ENCODE data around the gene RABGAP1L. TPM values are rescaled to one million over a fixed set of nuclear protein-coding genes. Genes with fewer than 3 reads are reported as not detected.
A peak's percentile ranks its signal among the peaks of the same experiment; 100 is the strongest.

Gene RABGAP1L
- total RNA-seq, 1 experiment from 2014 or later = 76.9 TPM

DNA sequence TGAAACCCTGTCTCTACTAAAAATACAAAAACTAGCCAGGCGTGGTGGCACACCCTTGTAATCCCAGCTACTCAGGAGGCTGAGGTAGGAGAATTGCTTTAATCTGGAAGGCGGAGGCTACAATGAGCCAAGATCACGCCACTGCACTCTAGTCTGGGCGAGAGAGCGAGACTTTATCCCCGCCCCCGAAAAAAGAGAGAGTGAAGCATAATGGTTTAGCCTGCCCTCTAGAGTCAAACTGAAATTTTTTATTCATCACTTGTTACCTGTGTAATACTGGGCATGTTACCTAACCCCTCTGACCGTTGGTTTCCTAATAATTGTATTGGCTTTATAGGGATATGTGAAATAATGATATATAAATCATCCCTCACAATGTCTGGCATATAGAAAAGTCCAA is 307.3 kb downstream of the RABGAP1L start:
- CTCF ChIA-PET = interaction anchor here (1.4 kb wide), 1 partner anchor 204 kb away, joined by 4 read pairs; no protein-coding TSS in a partner anchor
- no peaks in the 10 kb centered on the region for H3K9me3 Mint-ChIP-seq
- no peak for DNase-seq (ENCODE audit: low spot score)
- no peaks in the 10 kb centered on the region for H3K4me1 Mint-ChIP-seq
- no peaks in the 10 kb centered on the region for H3K27me3 Mint-ChIP-seq (ENCODE audit: low read depth)
- TF ChIP-seq, protein P1, sequence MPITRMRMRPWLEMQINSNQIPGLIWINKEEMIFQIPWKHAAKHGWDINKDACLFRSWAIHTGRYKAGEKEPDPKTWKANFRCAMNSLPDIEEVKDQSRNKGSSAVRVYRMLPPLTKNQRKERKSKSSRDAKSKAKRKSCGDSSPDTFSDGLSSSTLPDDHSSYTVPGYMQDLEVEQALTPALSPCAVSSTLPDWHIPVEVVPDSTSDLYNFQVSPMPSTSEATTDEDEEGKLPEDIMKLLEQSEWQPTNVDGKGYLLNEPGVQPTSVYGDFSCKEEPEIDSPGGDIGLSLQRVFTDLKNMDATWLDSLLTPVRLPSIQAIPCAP (CRISPR knock-in tag; IDR thresholded peaks at IDR 0.05) = no peak
- TF ChIP-seq, protein P2, sequence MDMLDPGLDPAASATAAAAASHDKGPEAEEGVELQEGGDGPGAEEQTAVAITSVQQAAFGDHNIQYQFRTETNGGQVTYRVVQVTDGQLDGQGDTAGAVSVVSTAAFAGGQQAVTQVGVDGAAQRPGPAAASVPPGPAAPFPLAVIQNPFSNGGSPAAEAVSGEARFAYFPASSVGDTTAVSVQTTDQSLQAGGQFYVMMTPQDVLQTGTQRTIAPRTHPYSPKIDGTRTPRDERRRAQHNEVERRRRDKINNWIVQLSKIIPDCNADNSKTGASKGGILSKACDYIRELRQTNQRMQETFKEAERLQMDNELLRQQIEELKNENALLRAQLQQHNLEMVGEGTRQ (CRISPR knock-in tag; IDR thresholded peaks at IDR 0.05) = no peak
- TF ChIP-seq OVOL2 (CRISPR knock-in tag; IDR thresholded peaks at IDR 0.05; ENCODE audit: borderline replicate concordance) = no peak
- TF ChIP-seq, protein P3, sequence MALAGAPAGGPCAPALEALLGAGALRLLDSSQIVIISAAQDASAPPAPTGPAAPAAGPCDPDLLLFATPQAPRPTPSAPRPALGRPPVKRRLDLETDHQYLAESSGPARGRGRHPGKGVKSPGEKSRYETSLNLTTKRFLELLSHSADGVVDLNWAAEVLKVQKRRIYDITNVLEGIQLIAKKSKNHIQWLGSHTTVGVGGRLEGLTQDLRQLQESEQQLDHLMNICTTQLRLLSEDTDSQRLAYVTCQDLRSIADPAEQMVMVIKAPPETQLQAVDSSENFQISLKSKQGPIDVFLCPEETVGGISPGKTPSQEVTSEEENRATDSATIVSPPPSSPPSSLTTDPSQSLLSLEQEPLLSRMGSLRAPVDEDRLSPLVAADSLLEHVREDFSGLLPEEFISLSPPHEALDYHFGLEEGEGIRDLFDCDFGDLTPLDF (CRISPR knock-in tag; IDR thresholded peaks at IDR 0.05) = no peak
- POLR2A ChIA-PET = no interaction called here
- no peaks in the 10 kb centered on the region for H3K36me3 Mint-ChIP-seq
- no peak overlapping the region for H3K4me3 Mint-ChIP-seq
- ATAC-seq = peak; percentile 73
- H3K27ac Mint-ChIP-seq = no peak overlapping the region

DNA sequence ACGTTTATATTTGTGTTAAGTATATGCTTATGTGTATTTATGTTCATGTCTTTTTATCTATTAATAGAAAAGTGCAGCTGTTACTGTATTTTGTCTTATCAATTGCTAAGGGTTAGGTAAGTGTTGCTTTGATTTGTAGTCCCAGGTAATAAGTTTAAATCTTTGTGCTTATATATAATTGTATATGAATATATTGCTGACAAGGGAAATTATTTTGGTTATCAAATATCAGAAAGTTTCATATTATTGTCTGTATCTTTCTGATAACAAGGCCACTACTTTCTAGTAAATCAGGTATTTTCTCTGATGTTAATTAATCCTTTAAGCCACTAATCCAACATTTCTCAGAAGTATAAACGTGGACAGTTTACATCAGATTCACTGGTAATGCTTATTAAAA is 309.7 kb downstream of the RABGAP1L start:
- ChIA-PET CTCF (interaction anchor here (1.4 kb wide), 1 partner anchor 168 kb away, joined by 3 read pairs; no protein-coding TSS in a partner anchor), POLR2A (no interaction called here)
- TF ChIP-seq ZBTB21 (CRISPR knock-in tag; IDR thresholded peaks at IDR 0.05; ENCODE audit: borderline replicate concordance) (no peak), GTF2I (CRISPR knock-in tag; conservative IDR thresholded peaks at IDR 0.05) (no peak), FOXJ3 (CRISPR knock-in tag; IDR thresholded peaks at IDR 0.05; ENCODE audit: borderline replicate concordance) (no peak), RELA (CRISPR knock-in tag; IDR thresholded peaks at IDR 0.05; ENCODE audit: borderline replicate concordance) (no peak), GABPB1 (CRISPR knock-in tag; IDR thresholded peaks at IDR 0.05) (no peak), ZNF263 (CRISPR knock-in tag; IDR thresholded peaks at IDR 0.05; ENCODE audit: low read depth) (no peak), ATF1 (CRISPR knock-in tag; IDR thresholded peaks at IDR 0.05) (no peak), SOX15 (CRISPR knock-in tag; IDR thresholded peaks at IDR 0.05) (no peak)
- TF ChIP-seq, protein P4, sequence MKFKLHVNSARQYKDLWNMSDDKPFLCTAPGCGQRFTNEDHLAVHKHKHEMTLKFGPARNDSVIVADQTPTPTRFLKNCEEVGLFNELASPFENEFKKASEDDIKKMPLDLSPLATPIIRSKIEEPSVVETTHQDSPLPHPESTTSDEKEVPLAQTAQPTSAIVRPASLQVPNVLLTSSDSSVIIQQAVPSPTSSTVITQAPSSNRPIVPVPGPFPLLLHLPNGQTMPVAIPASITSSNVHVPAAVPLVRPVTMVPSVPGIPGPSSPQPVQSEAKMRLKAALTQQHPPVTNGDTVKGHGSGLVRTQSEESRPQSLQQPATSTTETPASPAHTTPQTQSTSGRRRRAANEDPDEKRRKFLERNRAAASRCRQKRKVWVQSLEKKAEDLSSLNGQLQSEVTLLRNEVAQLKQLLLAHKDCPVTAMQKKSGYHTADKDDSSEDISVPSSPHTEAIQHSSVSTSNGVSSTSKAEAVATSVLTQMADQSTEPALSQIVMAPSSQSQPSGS (CRISPR knock-in tag; IDR thresholded peaks at IDR 0.05; ENCODE audit: borderline replicate concordance, low read depth) = no peak
- TF ChIP-seq, protein P5, sequence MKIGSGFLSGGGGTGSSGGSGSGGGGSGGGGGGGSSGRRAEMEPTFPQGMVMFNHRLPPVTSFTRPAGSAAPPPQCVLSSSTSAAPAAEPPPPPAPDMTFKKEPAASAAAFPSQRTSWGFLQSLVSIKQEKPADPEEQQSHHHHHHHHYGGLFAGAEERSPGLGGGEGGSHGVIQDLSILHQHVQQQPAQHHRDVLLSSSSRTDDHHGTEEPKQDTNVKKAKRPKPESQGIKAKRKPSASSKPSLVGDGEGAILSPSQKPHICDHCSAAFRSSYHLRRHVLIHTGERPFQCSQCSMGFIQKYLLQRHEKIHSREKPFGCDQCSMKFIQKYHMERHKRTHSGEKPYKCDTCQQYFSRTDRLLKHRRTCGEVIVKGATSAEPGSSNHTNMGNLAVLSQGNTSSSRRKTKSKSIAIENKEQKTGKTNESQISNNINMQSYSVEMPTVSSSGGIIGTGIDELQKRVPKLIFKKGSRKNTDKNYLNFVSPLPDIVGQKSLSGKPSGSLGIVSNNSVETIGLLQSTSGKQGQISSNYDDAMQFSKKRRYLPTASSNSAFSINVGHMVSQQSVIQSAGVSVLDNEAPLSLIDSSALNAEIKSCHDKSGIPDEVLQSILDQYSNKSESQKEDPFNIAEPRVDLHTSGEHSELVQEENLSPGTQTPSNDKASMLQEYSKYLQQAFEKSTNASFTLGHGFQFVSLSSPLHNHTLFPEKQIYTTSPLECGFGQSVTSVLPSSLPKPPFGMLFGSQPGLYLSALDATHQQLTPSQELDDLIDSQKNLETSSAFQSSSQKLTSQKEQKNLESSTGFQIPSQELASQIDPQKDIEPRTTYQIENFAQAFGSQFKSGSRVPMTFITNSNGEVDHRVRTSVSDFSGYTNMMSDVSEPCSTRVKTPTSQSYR (CRISPR knock-in tag; IDR thresholded peaks at IDR 0.05) = no peak
- Mint-ChIP-seq H3K36me3 (no peaks in the 10 kb centered on the region), H3K4me1 (no peaks in the 10 kb centered on the region), H3K4me3 (no peak overlapping the region), H3K27me3 (ENCODE audit: low read depth) (no peaks in the 10 kb centered on the region), H3K27ac (no peak overlapping the region), H3K9me3 (no peaks in the 10 kb centered on the region)
- no peak for DNase-seq (ENCODE audit: low spot score)
- ATAC-seq = no peak

DNA sequence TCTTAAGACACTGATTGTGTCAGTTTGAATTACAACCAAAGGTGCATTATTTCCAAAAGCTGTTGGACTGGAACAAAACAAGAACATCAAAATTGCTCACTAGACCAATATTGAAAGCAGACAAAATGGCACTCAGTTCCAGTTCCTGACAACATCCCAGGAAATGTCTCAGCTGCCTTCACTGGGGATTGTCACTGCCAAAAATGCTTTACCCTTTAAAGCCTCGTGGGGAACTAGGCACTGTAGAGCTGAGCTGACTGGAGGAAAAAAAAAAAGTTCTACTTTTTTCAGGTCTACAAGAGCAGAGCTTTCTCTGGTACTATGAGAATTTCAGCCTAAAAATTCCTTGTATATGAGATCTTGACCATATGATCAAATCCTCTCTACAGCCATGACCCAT is 310.4 kb downstream of the RABGAP1L start:
- CTCF ChIA-PET = interaction anchor here (1.4 kb wide), 1 partner anchor 169 kb away, joined by 3 read pairs; no protein-coding TSS in a partner anchor
- Mint-ChIP-seq H3K27me3 (ENCODE audit: low read depth) (no peaks in the 10 kb centered on the region), H3K36me3 (no peaks in the 10 kb centered on the region), H3K4me3 (no peak overlapping the region), H3K9me3 (no peaks in the 10 kb centered on the region), H3K4me1 (no peaks in the 10 kb centered on the region), H3K27ac (no peak overlapping the region)
- POLR2A ChIA-PET = no interaction called here
- DNase-seq (ENCODE audit: low spot score) (no peak), ATAC-seq (no peak)
- TF ChIP-seq, protein P6, sequence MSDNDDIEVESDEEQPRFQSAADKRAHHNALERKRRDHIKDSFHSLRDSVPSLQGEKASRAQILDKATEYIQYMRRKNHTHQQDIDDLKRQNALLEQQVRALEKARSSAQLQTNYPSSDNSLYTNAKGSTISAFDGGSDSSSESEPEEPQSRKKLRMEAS (CRISPR knock-in tag; IDR thresholded peaks at IDR 0.05) = no peak
- TF ChIP-seq NR1H2 (CRISPR knock-in tag; IDR thresholded peaks at IDR 0.05) = no peak
- TF ChIP-seq ZNF416 (CRISPR knock-in tag; IDR thresholded peaks at IDR 0.05) = no peak
- TF ChIP-seq CBFB (CRISPR knock-in tag; IDR thresholded peaks at IDR 0.05; ENCODE audit: low read depth) = no peak
- TF ChIP-seq, protein P7, sequence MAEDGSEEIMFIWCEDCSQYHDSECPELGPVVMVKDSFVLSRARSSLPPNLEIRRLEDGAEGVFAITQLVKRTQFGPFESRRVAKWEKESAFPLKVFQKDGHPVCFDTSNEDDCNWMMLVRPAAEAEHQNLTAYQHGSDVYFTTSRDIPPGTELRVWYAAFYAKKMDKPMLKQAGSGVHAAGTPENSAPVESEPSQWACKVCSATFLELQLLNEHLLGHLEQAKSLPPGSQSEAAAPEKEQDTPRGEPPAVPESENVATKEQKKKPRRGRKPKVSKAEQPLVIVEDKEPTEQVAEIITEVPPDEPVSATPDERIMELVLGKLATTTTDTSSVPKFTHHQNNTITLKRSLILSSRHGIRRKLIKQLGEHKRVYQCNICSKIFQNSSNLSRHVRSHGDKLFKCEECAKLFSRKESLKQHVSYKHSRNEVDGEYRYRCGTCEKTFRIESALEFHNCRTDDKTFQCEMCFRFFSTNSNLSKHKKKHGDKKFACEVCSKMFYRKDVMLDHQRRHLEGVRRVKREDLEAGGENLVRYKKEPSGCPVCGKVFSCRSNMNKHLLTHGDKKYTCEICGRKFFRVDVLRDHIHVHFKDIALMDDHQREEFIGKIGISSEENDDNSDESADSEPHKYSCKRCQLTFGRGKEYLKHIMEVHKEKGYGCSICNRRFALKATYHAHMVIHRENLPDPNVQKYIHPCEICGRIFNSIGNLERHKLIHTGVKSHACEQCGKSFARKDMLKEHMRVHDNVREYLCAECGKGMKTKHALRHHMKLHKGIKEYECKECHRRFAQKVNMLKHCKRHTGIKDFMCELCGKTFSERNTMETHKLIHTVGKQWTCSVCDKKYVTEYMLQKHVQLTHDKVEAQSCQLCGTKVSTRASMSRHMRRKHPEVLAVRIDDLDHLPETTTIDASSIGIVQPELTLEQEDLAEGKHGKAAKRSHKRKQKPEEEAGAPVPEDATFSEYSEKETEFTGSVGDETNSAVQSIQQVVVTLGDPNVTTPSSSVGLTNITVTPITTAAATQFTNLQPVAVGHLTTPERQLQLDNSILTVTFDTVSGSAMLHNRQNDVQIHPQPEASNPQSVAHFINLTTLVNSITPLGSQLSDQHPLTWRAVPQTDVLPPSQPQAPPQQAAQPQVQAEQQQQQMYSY (CRISPR knock-in tag; IDR thresholded peaks at IDR 0.05) = no peak
- TF ChIP-seq, protein P4 (CRISPR knock-in tag; IDR thresholded peaks at IDR 0.05; ENCODE audit: borderline replicate concordance, low read depth) = no peak
